IMR-90 (cell line): Measurements from ENCODE around the gene AGO3. TPM values are rescaled to one million over a fixed set of nuclear protein-coding genes. Genes with fewer than 3 reads are reported as not detected.

ENCODE experiments used
- ATAC-seq: fragments of 200-7000 bp; cut with Tn5 transposase; 2 replicates; pipeline ENCODE4 v1.9.1; 2020; ENCODE audit warnings: low read depth, mild to moderate bottlenecking, moderate library complexity
- BruUV-seq: library from RNA; stranded (reverse); fragments of 400-500 nt; replicated peaks from 2 replicates; lab custom pipeline; 2021; lab: Mats Ljungman, UMichigan
- CTCF ChIA-PET: fragments of 300-600 bp; formaldehyde crosslinking; extraction: SDS; loops from one replicate; lab custom pipeline; 2021; ENCODE audit warnings: antibody characterized with exemption; lab: Yijun Ruan, JAX
- POLR2A ChIA-PET: fragments of 300-600 bp; sonication (Branson Sonifier 250); formaldehyde crosslinking; loops from one replicate; lab custom pipeline; 2022; ENCODE audit warnings: antibody characterized with exemption; ENCODE audit not compliant: unreplicated experiment; lab: Charles Lee
- DNase-seq: peaks from one replicate; pipeline ENCODE4 v3.0.0; 2013
- H2AFZ ChIP-seq: replicated peaks from 2 replicates; pipeline ENCODE3; 2013; ENCODE audit warnings: low read length, mild to moderate bottlenecking; ENCODE audit not compliant: poor library complexity
- H2AK5ac ChIP-seq: 2 replicates; pipeline ENCODE4 v1.6.1; 2013; ENCODE audit warnings: low read depth, low read length, inconsistent platforms
- H2AK9ac ChIP-seq: replicated peaks from 2 replicates; pipeline ENCODE3; 2013; ENCODE audit warnings: mild to moderate bottlenecking, low read depth, low read length, moderate library complexity; ENCODE audit not compliant: poor library complexity
- H2BK120ac ChIP-seq: 2 replicates; pipeline ENCODE4 v1.6.1; 2013; ENCODE audit warnings: low read depth, low read length, inconsistent platforms
- H2BK15ac ChIP-seq: 3 replicates; pipeline ENCODE4 v1.6.1; 2013; ENCODE audit warnings: low read depth, low read length, inconsistent platforms
- H2BK20ac ChIP-seq: 2 replicates; pipeline ENCODE4 v1.6.1; 2013; ENCODE audit warnings: low read depth, mild to moderate bottlenecking, inconsistent platforms, low read length, moderate library complexity
- H2BK5ac ChIP-seq: 2 replicates; pipeline ENCODE4 v1.6.1; 2013; ENCODE audit warnings: mild to moderate bottlenecking, low read depth, low read length, inconsistent platforms; ENCODE audit not compliant: poor library complexity, severe bottlenecking
- H3K14ac ChIP-seq: replicated peaks from 2 replicates; pipeline ENCODE4 v1.6.1; 2013; ENCODE audit warnings: low read depth, low read length, inconsistent platforms
- H3K18ac ChIP-seq: 2 replicates; pipeline ENCODE4 v1.6.1; 2013; ENCODE audit warnings: low read depth, low read length, control low read depth
- H3K23ac ChIP-seq: 2 replicates; pipeline ENCODE4 v1.6.1; 2013; ENCODE audit warnings: low read depth, low read length, inconsistent platforms
- H3K27ac ChIP-seq: 2 replicates; pipeline ENCODE4 v1.5.1; 2013; ENCODE audit warnings: mild to moderate bottlenecking, control low read depth, low read length; ENCODE audit not compliant: insufficient read depth
- H3K27me3 ChIP-seq: 2 replicates; pipeline ENCODE4 v1.6.1; 2013; ENCODE audit warnings: low read length; ENCODE audit not compliant: control insufficient read depth, insufficient read depth
- H3K36me3 ChIP-seq: 2 replicates; pipeline ENCODE4 v1.6.1; 2013; ENCODE audit warnings: low read length, mixed read lengths; ENCODE audit not compliant: control insufficient read depth, insufficient read depth
- H3K4ac ChIP-seq: 2 replicates; pipeline ENCODE4 v1.6.1; 2013; ENCODE audit warnings: low read depth, low read length, inconsistent platforms
- H3K4me1 ChIP-seq: 2 replicates; pipeline ENCODE4 v1.6.1; 2013; ENCODE audit warnings: low read length, mixed read lengths; ENCODE audit not compliant: control insufficient read depth, insufficient read depth
- H3K4me2 ChIP-seq: 2 replicates; pipeline ENCODE4 v1.6.1; 2013; ENCODE audit warnings: low read depth, mild to moderate bottlenecking, control low read depth, low read length, moderate library complexity
- H3K4me3 ChIP-seq: 2 replicates; pipeline ENCODE4 v1.5.1; 2013; ENCODE audit warnings: low read depth, mild to moderate bottlenecking, control low read depth, low read length, moderate library complexity; ENCODE audit not compliant: insufficient read depth
- H3K56ac ChIP-seq: 2 replicates; pipeline ENCODE4 v1.6.1; 2013; ENCODE audit warnings: low read length, inconsistent platforms; ENCODE audit not compliant: insufficient read depth; ENCODE audit errors: extremely low read depth
- H3K79me1 ChIP-seq, 2 experiments: 2 replicates each; pipeline ENCODE4 v1.6.1; 2013; ENCODE audit warnings: low read length in 2 of 2, inconsistent platforms in 1 of 2, low read depth in 1 of 2
- H3K9ac ChIP-seq: 2 replicates; pipeline ENCODE4 v1.6.1; 2013; ENCODE audit warnings: low read depth, low read length, control low read depth
- H3K9me1 ChIP-seq: 2 replicates; pipeline ENCODE4 v1.6.1; 2013; ENCODE audit warnings: low read length, inconsistent platforms; ENCODE audit not compliant: insufficient read depth
- H3K9me3 ChIP-seq: 2 replicates; pipeline ENCODE4 v1.6.1; 2013; ENCODE audit warnings: low read length; ENCODE audit not compliant: control insufficient read depth, insufficient read depth
- H4K20me1 ChIP-seq: 2 replicates; pipeline ENCODE4 v1.6.1; 2013; ENCODE audit warnings: low read length, inconsistent platforms; ENCODE audit not compliant: insufficient read depth
- H4K5ac ChIP-seq: 2 replicates; pipeline ENCODE4 v1.6.1; 2013; ENCODE audit warnings: mild to moderate bottlenecking, low read depth, low read length, control low read depth
- H4K8ac ChIP-seq, 2 experiments: 2 replicates each; pipeline ENCODE4 v1.6.1; 2013; ENCODE audit warnings: low read depth in 2 of 2, low read length in 2 of 2, control low read depth in 1 of 2, inconsistent platforms in 1 of 2
- H4K91ac ChIP-seq: 2 replicates; pipeline ENCODE4 v1.6.1; 2013; ENCODE audit warnings: low read depth, low read length, inconsistent platforms; ENCODE audit not compliant: insufficient read depth
- CHD1 ChIP-seq: IDR thresholded peaks from 2 replicates; pipeline ENCODE4 v1.6.1; 2012; ENCODE audit warnings: low read depth, low read length, improper control_type of control experiment
- ELK1 ChIP-seq: fragments of 150-350 bp; IDR thresholded peaks from 2 replicates; pipeline ENCODE4 v1.6.1; 2016; ENCODE audit warnings: low read depth, mild to moderate bottlenecking, low read length, moderate library complexity, borderline replicate concordance
- FOS ChIP-seq: fragments of 150-350 bp; IDR thresholded peaks from 2 replicates; pipeline ENCODE4 v1.6.1; 2016; ENCODE audit warnings: low read depth, low read length
- MAFK ChIP-seq: IDR thresholded peaks from 2 replicates; pipeline ENCODE4 v1.6.1; 2012; ENCODE audit warnings: low read depth, low read length, improper control_type of control experiment
- MAZ ChIP-seq: IDR thresholded peaks from 2 replicates; pipeline ENCODE4 v1.6.1; 2012; ENCODE audit warnings: low read depth, mild to moderate bottlenecking, low read length, improper control_type of control experiment, moderate library complexity, borderline replicate concordance
- NFE2L2 ChIP-seq: fragments of 150-350 bp; IDR thresholded peaks from 2 replicates; pipeline ENCODE4 v1.6.1; 2016; ENCODE audit warnings: low read depth, mild to moderate bottlenecking, low read length
- POLR2A ChIP-seq: IDR thresholded peaks from 2 replicates; pipeline ENCODE4 v1.6.1; 2012; ENCODE audit warnings: mild to moderate bottlenecking, low read depth, low read length
- RAD21 ChIP-seq: IDR thresholded peaks from 2 replicates; pipeline ENCODE4 v1.6.1; 2012; ENCODE audit warnings: low read length, improper control_type of control experiment
- RCOR1 ChIP-seq: IDR thresholded peaks from 2 replicates; pipeline ENCODE4 v1.6.1; 2012; ENCODE audit warnings: mild to moderate bottlenecking, low read length, improper control_type of control experiment; ENCODE audit not compliant: insufficient replicate concordance
- RFX5 ChIP-seq: IDR thresholded peaks from 2 replicates; pipeline ENCODE4 v1.8.0; 2012; ENCODE audit warnings: low read depth, mild to moderate bottlenecking, low read length, moderate library complexity
- SMC3 ChIP-seq: fragments of 150-350 bp; IDR thresholded peaks from 2 replicates; pipeline ENCODE4 v1.6.1; 2016; ENCODE audit warnings: low read depth, mild to moderate bottlenecking, antibody characterized with exemption, low read length, moderate library complexity
- USF2 ChIP-seq: fragments of 150-350 bp; IDR thresholded peaks from 2 replicates; pipeline ENCODE4 v1.6.1; 2017; ENCODE audit warnings: mild to moderate bottlenecking, antibody characterized with exemption, low read length, low read depth
- whole genome bisulfite sequencing, 2 experiments: methylation state at CpG; one replicate each; pipeline versions ENCODE4 v1.1.5 to v1.1.7; 2013; ENCODE audit warnings: missing lambda C conversion rate in 2 of 2; ENCODE audit not compliant: insufficient read length in 1 of 2; ENCODE audit errors: extremely low coverage in 2 of 2; 5-methylcytosine and 5-hydroxymethylcytosine counted together
- dilution Hi-C: fragments of 300-500 bp; cut with HindIII; formaldehyde crosslinking; loops from one replicate; pipeline ENCODE4 v1.14.3; 2018; ENCODE audit warnings: low sequenced_read_pairs; ENCODE audit not compliant: unreplicated experiment
- in situ Hi-C: fragments of 300-500 bp; cut with MboI; formaldehyde crosslinking; loops from 3 replicates; pipeline ENCODE4 v1.14.3; 2019; ENCODE audit warnings: low sequenced_read_pairs, inconsistent platforms, mixed read lengths
- intact Hi-C: fragments of 100-400 bp; cut with micrococcal nuclease; formaldehyde crosslinking; loops from 2 replicates; pipeline ENCODE4 v1.10.0; 2022
- polyA plus RNA-seq, 3 experiments: library from polyadenylated mRNA; depleted of rRNA; stranded (reverse); fragments of >200 nt; gene quantifications; 2 replicates each; pipeline ENCODE4 v1.2.3, GENCODE V29; 2012; ENCODE audit warnings: low replicate concordance in 1 of 3
- total RNA-seq: library from RNA; depleted of rRNA; stranded (reverse); fragments of >200 nt; gene quantifications from 2 replicates; pipeline ENCODE4 v1.2.3, GENCODE V29; 2012

AGO3 gene
- total and polyA plus RNA-seq, 2 of the 4 experiments (the other 2 are of a cell fraction): 8.9 to 25.6 TPM

- no peak overlapping the region for H3K4me2 ChIP-seq
- H2BK15ac ChIP-seq: no peak overlapping the region
- H4K8ac ChIP-seq: no peak overlapping the region; a peak in 1 of 4 replicates
- H3K9ac ChIP-seq: no peak overlapping the region
- H3K36me3 ChIP-seq: peaks cover 2% of the 10 kb centered on the region; the same call in 1 of the 2 replicates
- H3K23ac ChIP-seq: no peak overlapping the region
- no peak overlapping the region for H3K4ac ChIP-seq
- 80% methylated on average over 3 of the region's 12 CpGs; no CpG with 5 or more reads in 1 of the 2 experiments for WGBS, 2 experiments
- H2AK9ac ChIP-seq: peak overlapping the region; percentile 42
- no peak overlapping the region for H3K18ac ChIP-seq
- no TSS peak for BruUV-seq
- H3K9me1 ChIP-seq: peaks cover 8% of the 10 kb centered on the region; the same call in 1 of the 2 replicates
- H4K91ac ChIP-seq: no peak overlapping the region
- no peaks in the 10 kb centered on the region for H3K9me3 ChIP-seq
- H4K5ac ChIP-seq: no peak overlapping the region
- H3K27ac ChIP-seq: no peak overlapping the region
- H2BK5ac ChIP-seq: no peak overlapping the region
- no peak overlapping the region for H2BK120ac ChIP-seq
- TF ChIP-seq MAFK: no peak
- no peak for TF ChIP-seq MAZ
- no peak for TF ChIP-seq POLR2A
- TF ChIP-seq ELK1: no peak
- TF ChIP-seq FOS: no peak
- TF ChIP-seq RAD21: no peak
- TF ChIP-seq RCOR1: no peak
- no peak for TF ChIP-seq NFE2L2
- TF ChIP-seq SMC3: no peak
- no peak for TF ChIP-seq USF2
- no peak for TF ChIP-seq CHD1
- no peak for TF ChIP-seq RFX5
- no peak overlapping the region for H2AK5ac ChIP-seq
- H2AFZ ChIP-seq: peak overlapping the region; percentile 56
- ATAC-seq (no peak), DNase-seq (no peak)
- H3K4me1 ChIP-seq: peaks cover 2% of the 10 kb centered on the region; the same call in 1 of the 2 replicates
- intact Hi-C loops: loop anchor here (10.0 kb wide), 1 partner anchor 152 kb away; the partner anchor contains the start of gene AGO3
- H3K14ac ChIP-seq: no peak overlapping the region
- H3K27me3 ChIP-seq: no peaks in the 10 kb centered on the region; the same call in 1 of the 2 replicates
- dilution Hi-C loops: no loop called here
- in situ Hi-C loops: no loop called here
- peaks cover 7% of the 10 kb centered on the region; the same call in 1 of the 2 replicates for H4K20me1 ChIP-seq
- H3K79me1 ChIP-seq: peaks cover 23 to 29% of the 10 kb centered on the region in 2 experiments
- ChIA-PET POLR2A (interaction anchor here (0.5 kb wide), 1 partner anchor 125 kb away, joined by 4 read pairs; no protein-coding TSS in a partner anchor), CTCF (no interaction called here)
- no peak overlapping the region for H3K4me3 ChIP-seq
- no peak overlapping the region for H2BK20ac ChIP-seq
- H3K56ac ChIP-seq: no peak overlapping the region
Measured at GRCh38 chr1:36086529-36087232, 155.8 kb downstream of the AGO3 start.
